Tibial artery (tissue), 4 donors: ENCODE data around the gene RETREG3.
"Not testable (repeated sequence)": the region's sequence is repeated elsewhere in the genome, so short reads cannot be mapped to it uniquely, and the experiment has no call there.

ENCODE experiments used
- DNase-seq, 2 donors: peaks; one replicate each; pipeline ENCODE4 v3.0.0-alpha.2; 2019
- H3K27ac ChIP-seq, 2 donors: fragments of 200-600 bp; sonication (generic) in 1 of 2; 1 replicate in 1 of 2; 2 replicates in 1 of 2; pipeline ENCODE4 v1.5.1; 2018 to 2019; ENCODE audit warnings: mild to moderate bottlenecking in 1 of 2
- H3K27me3 ChIP-seq, 2 donors: fragments of 200-600 bp; sonication (generic) in 1 of 2; one replicate each; pipeline versions ENCODE4 v1.5.1 to v1.6.0; 2016 to 2019
- H3K36me3 ChIP-seq, 3 donors: fragments of 200-600 bp; sonication (generic) in 2 of 3; one replicate each; pipeline ENCODE4 v1.5.1; 2016 to 2019; ENCODE audit warnings: mild to moderate bottlenecking in 2 of 3
- H3K4me1 ChIP-seq, 4 donors: fragments of 200-600 bp; sonication (generic) in 2 of 4; 1 replicate in 3 of 4; 2 replicates in 1 of 4; pipeline ENCODE4 v1.5.1; 2016 to 2019
- H3K4me3 ChIP-seq, 2 donors: fragments of 200-600 bp; sonication (generic) in 1 of 2; 1 replicate in 1 of 2; 2 replicates in 1 of 2; pipeline ENCODE4 v1.5.1; 2018 to 2019; ENCODE audit warnings: mild to moderate bottlenecking in 2 of 2
- H3K9me3 ChIP-seq, 3 donors: fragments of 200-600 bp; sonication (generic) in 1 of 3; one replicate each; pipeline ENCODE4 v1.5.1; 2016 to 2019
- intact Hi-C: fragments of 100-400 bp; cut with DNase I; formaldehyde crosslinking; loops from one replicate; pipeline ENCODE4 v1.15.0; 2023; ENCODE audit warnings: low total_unique reads
- TF ChIP-seq, protein P1 (sequence below), 2 experiments: fragments of 200-600 bp in 1 of 2; fragments of 450-650 bp in 1 of 2; IDR thresholded peaks; one replicate each; pipeline ENCODE4 v1.5.1; 2017 to 2019; ENCODE audit warnings: antibody characterized with exemption in 2 of 2, mild to moderate bottlenecking in 1 of 2, moderate library complexity in 1 of 2

RETREG3 gene

DNA sequence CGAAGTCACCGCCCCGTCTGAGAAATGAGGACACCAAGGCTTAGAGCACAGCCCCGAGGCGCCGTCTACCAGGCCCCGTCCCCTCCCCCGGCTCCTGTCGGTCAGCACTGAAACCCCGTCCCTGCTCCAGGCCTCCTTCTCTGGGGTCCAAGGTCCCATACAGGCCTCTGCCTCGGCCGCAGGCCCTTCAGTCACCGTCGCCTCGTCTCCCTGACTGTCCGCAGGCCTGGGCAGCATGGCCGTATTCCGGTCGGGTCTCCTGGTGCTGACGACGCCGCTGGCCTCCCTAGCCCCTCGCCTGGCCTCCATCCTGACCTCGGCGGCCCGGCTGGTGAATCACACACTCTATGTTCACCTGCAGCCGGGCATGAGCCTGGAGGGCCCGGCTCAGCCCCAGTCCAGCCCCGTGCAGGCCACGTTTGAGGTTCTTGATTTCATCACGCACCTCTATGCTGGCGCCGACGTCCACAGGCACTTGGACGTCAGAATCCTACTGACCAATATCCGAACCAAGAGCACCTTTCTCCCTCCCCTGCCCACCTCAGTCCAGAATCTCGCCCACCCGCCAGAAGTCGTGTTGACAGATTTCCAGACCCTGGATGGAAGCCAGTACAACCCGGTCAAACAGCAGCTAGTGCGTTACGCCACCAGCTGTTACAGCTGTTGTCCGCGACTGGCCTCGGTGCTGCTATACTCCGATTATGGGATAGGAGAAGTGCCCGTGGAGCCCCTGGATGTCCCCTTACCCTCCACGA lies 46.6 kb downstream of the RETREG3 start:
- Histone ChIP-seq H3K4me1 (peaks cover 4 to 54% (median 46%) of the 10 kb centered on the region in 4 donors), H3K27ac (peak overlapping the region; percentile 83 to 87), H3K9me3 (no peaks in the 10 kb centered on the region), H3K27me3 (no peaks in the 10 kb centered on the region), H3K4me3 (peak overlapping the region; percentile 69 to 90), H3K36me3 (peaks cover 16 to 24% (median 20%) of the 10 kb centered on the region in 3 donors)
- DNase-seq = no peak
- TF ChIP-seq, protein P1, sequence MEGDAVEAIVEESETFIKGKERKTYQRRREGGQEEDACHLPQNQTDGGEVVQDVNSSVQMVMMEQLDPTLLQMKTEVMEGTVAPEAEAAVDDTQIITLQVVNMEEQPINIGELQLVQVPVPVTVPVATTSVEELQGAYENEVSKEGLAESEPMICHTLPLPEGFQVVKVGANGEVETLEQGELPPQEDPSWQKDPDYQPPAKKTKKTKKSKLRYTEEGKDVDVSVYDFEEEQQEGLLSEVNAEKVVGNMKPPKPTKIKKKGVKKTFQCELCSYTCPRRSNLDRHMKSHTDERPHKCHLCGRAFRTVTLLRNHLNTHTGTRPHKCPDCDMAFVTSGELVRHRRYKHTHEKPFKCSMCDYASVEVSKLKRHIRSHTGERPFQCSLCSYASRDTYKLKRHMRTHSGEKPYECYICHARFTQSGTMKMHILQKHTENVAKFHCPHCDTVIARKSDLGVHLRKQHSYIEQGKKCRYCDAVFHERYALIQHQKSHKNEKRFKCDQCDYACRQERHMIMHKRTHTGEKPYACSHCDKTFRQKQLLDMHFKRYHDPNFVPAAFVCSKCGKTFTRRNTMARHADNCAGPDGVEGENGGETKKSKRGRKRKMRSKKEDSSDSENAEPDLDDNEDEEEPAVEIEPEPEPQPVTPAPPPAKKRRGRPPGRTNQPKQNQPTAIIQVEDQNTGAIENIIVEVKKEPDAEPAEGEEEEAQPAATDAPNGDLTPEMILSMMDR (IDR thresholded peaks at IDR 0.05) = no peak
- intact Hi-C loops = no loop called here

DNA sequence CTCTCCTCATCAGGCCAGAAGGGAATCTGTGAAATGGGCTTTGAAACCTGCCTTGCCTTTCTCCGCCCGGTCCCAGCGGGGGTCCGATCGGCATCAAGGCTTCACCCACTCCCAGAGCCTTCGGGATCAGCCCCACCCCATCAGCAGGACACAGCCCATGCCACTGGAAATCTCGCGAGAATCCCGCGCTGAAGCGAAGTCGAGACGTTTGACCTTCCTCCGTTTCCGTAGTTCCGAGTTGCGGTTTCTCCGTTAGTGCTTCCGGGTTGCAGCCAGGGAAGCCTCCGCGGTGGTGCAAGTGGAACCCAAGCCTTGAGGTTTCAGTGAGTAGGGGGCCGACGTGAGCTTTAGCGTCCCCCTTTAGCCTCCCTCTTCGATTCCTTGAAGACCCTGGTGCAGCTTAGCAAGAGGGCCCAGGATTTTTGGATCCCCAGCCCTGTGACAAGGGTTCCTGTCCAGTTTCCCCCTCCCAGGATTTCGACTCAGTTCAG lies 47.2 kb downstream of the RETREG3 start, which contains the start of gene COASY:
TSS of gene COASY (plus strand) at position 252 of the 491 bp plus-strand sequence. CDS start 475 bp downstream, outside the sequence.
- H3K4me3 ChIP-seq = peak within 1 kb of the TSS; percentile 69 to 90
- H3K4me1 ChIP-seq = peaks cover 4 to 53% (median 43%) of the 10 kb centered on the region in 4 donors
- TF ChIP-seq, protein P1 (IDR thresholded peaks at IDR 0.05) = no peak
- no peaks in the 10 kb centered on the region for H3K9me3 ChIP-seq
- H3K27me3 ChIP-seq = no peaks in the 10 kb centered on the region
- peak; percentile 95 to 98 for DNase-seq
- peak within 1 kb of the TSS; percentile 83 to 87 for H3K27ac ChIP-seq
- peaks cover 16 to 24% (median 20%) of the 10 kb centered on the region in 3 donors for H3K36me3 ChIP-seq
- intact Hi-C loops = no loop called here

DNA sequence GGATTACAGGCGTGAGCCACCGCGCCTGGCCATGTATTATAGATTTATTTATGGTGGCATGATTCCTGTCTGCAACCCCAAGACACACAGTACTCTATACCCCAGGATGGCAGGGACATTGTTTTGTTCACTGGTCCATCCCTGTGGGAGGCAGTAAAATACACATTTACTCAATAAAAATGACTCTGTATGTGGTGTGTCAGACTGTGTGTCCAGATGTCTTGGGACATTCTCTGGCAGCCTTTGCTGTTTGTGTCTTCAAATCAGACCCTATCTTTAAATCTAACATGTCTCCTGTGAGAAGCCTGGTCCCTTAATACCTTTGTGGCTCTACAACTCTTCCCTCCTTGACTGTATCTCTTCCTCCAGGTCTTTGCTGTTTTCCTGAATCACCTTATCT lies 48.9 kb downstream of the RETREG3 start:
- peak overlapping the region in 1 of 2 donors; percentile 87 for H3K27ac ChIP-seq
- peaks cover 4 to 48% (median 40%) of the 10 kb centered on the region in 4 donors for H3K4me1 ChIP-seq
- no peak for DNase-seq
- H3K4me3 ChIP-seq = no peak overlapping the region
- intact Hi-C loops = no loop called here
- no peaks in the 10 kb centered on the region for H3K27me3 ChIP-seq
- H3K36me3 ChIP-seq = peaks cover 9 to 14% (median 10%) of the 10 kb centered on the region in 3 donors
- H3K9me3 ChIP-seq = no peaks in the 10 kb centered on the region
- TF ChIP-seq, protein P1 (IDR thresholded peaks at IDR 0.05) = no peak

DNA sequence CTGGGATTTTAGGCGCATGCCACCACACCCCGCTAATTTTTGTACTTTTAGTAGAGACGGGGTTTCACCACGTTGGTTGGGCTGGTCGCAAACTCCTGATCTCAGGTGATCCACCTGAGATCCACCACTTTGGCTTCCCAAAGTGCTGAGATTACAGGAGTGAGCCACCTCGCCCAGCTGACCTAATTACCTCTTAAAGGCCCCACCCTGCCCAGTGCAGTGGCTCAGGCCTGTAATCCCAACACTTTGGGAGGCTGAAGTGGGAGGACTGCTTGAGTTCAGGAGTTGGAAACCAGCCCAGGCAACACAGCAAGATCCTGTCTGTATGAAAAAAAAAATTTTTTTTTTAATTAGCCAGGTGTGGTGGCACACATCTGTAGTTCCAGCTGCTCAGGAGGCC lies 50.1 kb downstream of the RETREG3 start:
- Histone ChIP-seq H3K9me3 (no peaks in the 10 kb centered on the region), H3K27me3 (no peaks in the 10 kb centered on the region), H3K4me3 (no peak overlapping the region), H3K27ac (no peak overlapping the region), H3K4me1 (peaks cover 4 to 47% (median 36%) of the 10 kb centered on the region in 4 donors), H3K36me3 (peaks cover 0 to 3% (median 0%) of the 10 kb centered on the region in 3 donors)
- DNase-seq = no peak
- intact Hi-C loops = no loop called here
- TF ChIP-seq, protein P1 (IDR thresholded peaks at IDR 0.05) = no peak

DNA sequence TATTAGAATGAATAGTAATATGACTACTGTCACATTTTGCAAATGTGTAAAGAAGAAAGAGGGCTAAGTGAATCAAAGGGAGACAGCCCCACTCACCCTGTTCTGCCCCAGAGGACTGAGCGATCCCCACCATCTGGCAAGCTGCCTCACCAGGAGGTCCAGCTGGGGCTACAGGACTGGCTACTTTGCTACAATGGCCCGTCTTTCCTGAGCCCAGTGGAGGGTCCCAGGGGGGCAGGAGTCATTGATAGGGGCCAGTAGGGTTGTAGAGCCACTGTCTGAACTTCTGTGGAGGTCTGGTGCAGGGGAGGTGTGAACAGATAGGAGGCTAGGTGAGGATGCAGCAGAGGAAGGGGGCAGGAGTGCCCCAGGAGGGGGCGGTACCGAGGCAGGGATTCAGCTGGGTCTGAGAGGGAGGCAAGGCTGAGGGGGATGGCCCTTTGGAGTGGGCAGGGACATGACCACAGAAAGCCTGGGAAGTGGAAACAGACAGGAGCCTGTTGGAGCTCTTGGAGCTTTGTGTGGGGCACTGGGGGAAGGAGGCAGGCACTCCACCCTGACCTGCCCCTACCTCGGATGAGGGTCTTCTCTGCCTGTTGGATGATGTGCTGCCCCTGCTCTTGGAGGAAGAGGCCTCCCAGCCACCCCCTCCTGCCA lies 53.1 kb downstream of the RETREG3 start:
- H3K36me3 ChIP-seq, DNase-seq, intact Hi-C loops, H3K27me3 ChIP-seq, H3K4me3 ChIP-seq, H3K9me3 ChIP-seq: not testable (repeated sequence)
- Histone ChIP-seq H3K27ac (peak overlapping the region; percentile 83 to 93), H3K4me1 (peaks cover 0 to 38% (median 27%) of the 10 kb centered on the region in 4 donors)
